Urinary bladder (tissue), 2 donors: ENCODE measurements around the gene DNALI1. TPM values are rescaled to one million over a fixed set of nuclear protein-coding genes. Genes with fewer than 3 reads are reported as not detected.

Experiments
- polyA plus RNA-seq: library from polyadenylated mRNA; stranded (reverse); fragments of 200-250 nt; gene quantifications from one replicate; pipeline ENCODE4 v1.2.3, GENCODE V29; 2013
- small RNA-seq: library from RNA; depleted of rRNA; stranded (forward); fragments of <200 nt; gene quantifications from one replicate; pipeline ENCODE3, GENCODE V24; 2014
- total RNA-seq: library from RNA; depleted of rRNA; stranded (reverse); fragments of >200 nt; gene quantifications from one replicate; pipeline ENCODE4 v1.2.3, GENCODE V29; 2014
- donor health status: healthy.

Gene DNALI1
- total and polyA plus RNA-seq, 2 donors: 2.0 to 8.8 TPM

Small RNAs within 50 kb of the gene (small RNA-seq; reads per million reads assigned to genes)
- gene AL034379.1: not detected

Other genes with a start within 250 kb of the DNALI1 start
- 4.2 TPM for gene ZC3H12A, start 82.4 kb upstream of the DNALI1 start, total RNA-seq
- 10.9 TPM for gene ZC3H12A, start 82.4 kb upstream of the DNALI1 start, polyA plus RNA-seq
- gene MEAF6, start 42.2 kb upstream of the DNALI1 start, total RNA-seq: 62.5 TPM
- 65.5 TPM for gene MEAF6, start 42.2 kb upstream of the DNALI1 start, polyA plus RNA-seq
- gene SNIP1, start 2.6 kb upstream of the DNALI1 start, total RNA-seq: 11.6 TPM
- gene SNIP1, start 2.6 kb upstream of the DNALI1 start, polyA plus RNA-seq: 7.8 TPM
- 68.2 TPM for gene GNL2, start 39.0 kb downstream of the DNALI1 start, total RNA-seq
- gene GNL2, start 39.0 kb downstream of the DNALI1 start, polyA plus RNA-seq: 27.1 TPM
- 0.21 TPM for gene RSPO1, start 78.0 kb downstream of the DNALI1 start, total RNA-seq
- gene RSPO1, start 78.0 kb downstream of the DNALI1 start, polyA plus RNA-seq: 2.2 TPM
- gene CDCA8, start 135.6 kb downstream of the DNALI1 start, total RNA-seq: 3.1 TPM
- 1.3 TPM for gene CDCA8, start 135.6 kb downstream of the DNALI1 start, polyA plus RNA-seq
- gene EPHA10, start 208.2 kb downstream of the DNALI1 start, total RNA-seq: 0.05 TPM
- gene EPHA10, start 208.2 kb downstream of the DNALI1 start, polyA plus RNA-seq: 0.15 TPM
- gene MANEAL, start 236.9 kb downstream of the DNALI1 start, total RNA-seq: 3.3 TPM
- gene MANEAL, start 236.9 kb downstream of the DNALI1 start, polyA plus RNA-seq: 3.1 TPM